Esophagus muscularis mucosa (tissue), 4 donors: ENCODE data around the gene ZNF653. TPM values are rescaled to one million over a fixed set of nuclear protein-coding genes. Genes with fewer than 3 reads are reported as not detected.

ENCODE experiments used
- DNase-seq: peaks from one replicate; pipeline ENCODE4 v3.0.0-alpha.2; 2017; ENCODE audit errors: extremely low spot score
- H3K27ac ChIP-seq, 4 donors: fragments of 200-600 bp; sonication (generic); replicated peaks in 1 of 4; 1 replicate in 3 of 4; 2 replicates in 1 of 4; pipeline ENCODE4 v1.5.1; 2016 to 2019; ENCODE audit warnings: mild to moderate bottlenecking in 1 of 4
- H3K27me3 ChIP-seq, 4 donors: fragments of 200-600 bp; sonication (generic); one replicate each; pipeline versions ENCODE4 v1.5.1 to v1.6.0; 2016 to 2019
- H3K36me3 ChIP-seq, 4 donors: fragments of 200-600 bp; sonication (generic); one replicate each; pipeline ENCODE4 v1.5.1; 2016 to 2019
- H3K4me1 ChIP-seq, 4 donors: fragments of 200-600 bp; sonication (generic); one replicate each; pipeline ENCODE4 v1.5.1; 2016 to 2019
- H3K4me3 ChIP-seq, 4 donors: fragments of 200-600 bp; sonication (generic); 1 replicate in 2 of 4; 2 replicates in 2 of 4; pipeline ENCODE4 v1.5.1; 2016 to 2019; ENCODE audit warnings: mild to moderate bottlenecking in 4 of 4, moderate library complexity in 1 of 4
- H3K9me3 ChIP-seq, 4 donors: fragments of 200-600 bp; sonication (generic); 1 replicate in 3 of 4; 2 replicates in 1 of 4; pipeline ENCODE4 v1.5.1; 2016 to 2019
- EP300 ChIP-seq: sonication (generic); formaldehyde crosslinking; IDR thresholded peaks from one replicate; pipeline ENCODE4 v1.6.1; 2017; ENCODE audit warnings: antibody characterized with exemption
- POLR2A ChIP-seq: fragments of 450-650 bp; IDR thresholded peaks from one replicate; pipeline ENCODE4 v1.6.1; 2017; ENCODE audit warnings: antibody characterized with exemption, moderate library complexity, mild to moderate bottlenecking, low read depth
- POLR2AphosphoS5 ChIP-seq, 2 donors: sonication (generic); formaldehyde crosslinking; IDR thresholded peaks; one replicate each; pipeline ENCODE4 v1.6.1; 2017; ENCODE audit warnings: antibody characterized with exemption in 2 of 2
- WGBS: methylation state at CpG from one replicate; pipeline ENCODE4 v1.1.5; 2018; 5-methylcytosine and 5-hydroxymethylcytosine counted together
- intact Hi-C: fragments of 100-400 bp; cut with DNase I; formaldehyde crosslinking; loops from one replicate; pipeline ENCODE4 v1.15.1; 2023
- total RNA-seq, 4 donors: library from RNA; depleted of rRNA; stranded (reverse); fragments of >200 nt; gene quantifications; one replicate each; pipeline versions ENCODE4 v1.1.0 to v1.2.1, GENCODE V29; 2016
- TF ChIP-seq, protein P1 (sequence below), 3 experiments: fragments of 200-600 bp in 2 of 3; fragments of 450-650 bp in 1 of 3; sonication (generic) in 2 of 3; IDR thresholded peaks; one replicate each; pipeline ENCODE4 v1.5.1; 2017 to 2019; ENCODE audit warnings: antibody characterized with exemption in 3 of 3, mild to moderate bottlenecking in 2 of 3, moderate library complexity in 1 of 3

Gene ZNF653
- total RNA-seq, 4 donors from 2014 or later: 9.1 to 13.9 (median 9.4) TPM

DNA sequence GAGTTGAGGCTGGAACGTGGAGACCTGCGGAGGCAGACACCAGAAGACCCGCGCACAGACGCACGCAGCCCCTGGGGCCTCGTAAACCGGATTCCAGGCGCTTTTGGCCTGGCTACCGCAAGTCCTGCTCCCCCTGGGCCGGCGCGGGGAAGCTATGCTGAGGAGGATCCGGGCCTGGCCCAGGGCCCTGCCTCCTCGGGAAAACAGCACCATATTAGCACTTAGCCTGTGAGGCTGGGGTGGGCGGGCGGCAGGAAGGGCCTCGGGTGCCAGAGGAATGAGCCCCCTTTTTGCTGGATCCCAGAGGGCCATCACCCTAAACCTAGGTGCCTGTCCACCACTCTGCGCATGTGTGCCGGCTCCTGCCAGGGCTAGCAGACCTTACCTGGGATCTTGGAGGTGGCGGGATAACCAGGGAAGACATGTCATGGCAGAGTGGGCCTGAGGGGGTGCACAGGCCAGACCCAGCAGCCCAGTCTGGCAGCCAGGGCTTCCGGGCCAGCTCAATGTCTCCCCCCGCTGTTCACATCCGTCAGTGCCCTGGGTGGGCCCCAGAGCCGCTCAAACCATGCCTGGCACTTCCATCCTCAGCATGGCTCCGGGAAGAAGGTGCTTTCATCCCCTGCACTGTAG is 46.1 kb upstream of the ZNF653 start:
- H3K36me3 ChIP-seq: peaks cover 47 to 87% (median 71%) of the 10 kb centered on the region in 4 donors

DNA sequence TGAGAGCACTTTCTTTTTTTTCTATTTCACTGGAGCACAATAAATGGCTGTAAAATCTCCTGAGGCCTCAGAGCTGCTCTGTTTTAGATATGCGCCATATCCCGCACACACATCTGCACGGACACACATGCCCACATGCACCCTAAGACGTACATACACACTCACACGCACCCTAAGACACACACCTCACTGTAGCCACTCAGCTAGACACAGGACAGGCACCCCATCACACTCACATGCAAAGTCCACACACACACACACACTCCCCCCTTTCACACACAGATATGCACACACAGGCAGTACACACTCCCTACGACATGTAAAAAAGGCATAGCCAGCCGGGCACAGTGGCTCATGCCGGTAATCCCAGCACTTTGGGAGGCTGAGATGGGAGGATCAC is 44.6 kb upstream of the ZNF653 start:
- intact Hi-C loops: no loop called here
- H3K9me3 ChIP-seq: no peaks in the 10 kb centered on the region
- DNase-seq: no peak
- H3K27ac ChIP-seq: peak overlapping the region; percentile 83 to 90 (median 89)
- H3K36me3 ChIP-seq: peaks cover 58 to 89% (median 74%) of the 10 kb centered on the region in 4 donors
- no peak overlapping the region for H3K4me3 ChIP-seq
- 85% methylated on average over 8 of the region's 8 CpGs for WGBS
- peaks cover under 1 to 65% (median 43%) of the 10 kb centered on the region in 4 donors for H3K4me1 ChIP-seq
- no peaks in the 10 kb centered on the region for H3K27me3 ChIP-seq
- TF ChIP-seq POLR2AphosphoS5 (IDR thresholded peaks at IDR 0.05) (peak in 1 of 2 donors; percentile 36), POLR2A (no peak)

More for the DNA sequence above, 46.1 kb upstream of the ZNF653 start:
- H3K4me1 ChIP-seq: peaks cover 5 to 62% (median 44%) of the 10 kb centered on the region in 4 donors
- intact Hi-C loops: no loop called here
- peak overlapping the region in 3 of 4 donors; percentile 3 to 25 (median 14) for H3K4me3 ChIP-seq
- TF ChIP-seq, protein P1, sequence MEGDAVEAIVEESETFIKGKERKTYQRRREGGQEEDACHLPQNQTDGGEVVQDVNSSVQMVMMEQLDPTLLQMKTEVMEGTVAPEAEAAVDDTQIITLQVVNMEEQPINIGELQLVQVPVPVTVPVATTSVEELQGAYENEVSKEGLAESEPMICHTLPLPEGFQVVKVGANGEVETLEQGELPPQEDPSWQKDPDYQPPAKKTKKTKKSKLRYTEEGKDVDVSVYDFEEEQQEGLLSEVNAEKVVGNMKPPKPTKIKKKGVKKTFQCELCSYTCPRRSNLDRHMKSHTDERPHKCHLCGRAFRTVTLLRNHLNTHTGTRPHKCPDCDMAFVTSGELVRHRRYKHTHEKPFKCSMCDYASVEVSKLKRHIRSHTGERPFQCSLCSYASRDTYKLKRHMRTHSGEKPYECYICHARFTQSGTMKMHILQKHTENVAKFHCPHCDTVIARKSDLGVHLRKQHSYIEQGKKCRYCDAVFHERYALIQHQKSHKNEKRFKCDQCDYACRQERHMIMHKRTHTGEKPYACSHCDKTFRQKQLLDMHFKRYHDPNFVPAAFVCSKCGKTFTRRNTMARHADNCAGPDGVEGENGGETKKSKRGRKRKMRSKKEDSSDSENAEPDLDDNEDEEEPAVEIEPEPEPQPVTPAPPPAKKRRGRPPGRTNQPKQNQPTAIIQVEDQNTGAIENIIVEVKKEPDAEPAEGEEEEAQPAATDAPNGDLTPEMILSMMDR (IDR thresholded peaks at IDR 0.05): peak; percentile 30 to 46 (median 46)
- no peak for TF ChIP-seq POLR2A
- TF ChIP-seq EP300: no peak
- TF ChIP-seq POLR2AphosphoS5 (IDR thresholded peaks at IDR 0.05): peak; percentile 43 to 47
- no peak for DNase-seq
- 68% methylated on average over 4 of the region's 26 CpGs for WGBS
- H3K9me3 ChIP-seq: no peaks in the 10 kb centered on the region
- H3K27me3 ChIP-seq: no peaks in the 10 kb centered on the region
- H3K27ac ChIP-seq: peak overlapping the region; percentile 83 to 90 (median 89)

DNA sequence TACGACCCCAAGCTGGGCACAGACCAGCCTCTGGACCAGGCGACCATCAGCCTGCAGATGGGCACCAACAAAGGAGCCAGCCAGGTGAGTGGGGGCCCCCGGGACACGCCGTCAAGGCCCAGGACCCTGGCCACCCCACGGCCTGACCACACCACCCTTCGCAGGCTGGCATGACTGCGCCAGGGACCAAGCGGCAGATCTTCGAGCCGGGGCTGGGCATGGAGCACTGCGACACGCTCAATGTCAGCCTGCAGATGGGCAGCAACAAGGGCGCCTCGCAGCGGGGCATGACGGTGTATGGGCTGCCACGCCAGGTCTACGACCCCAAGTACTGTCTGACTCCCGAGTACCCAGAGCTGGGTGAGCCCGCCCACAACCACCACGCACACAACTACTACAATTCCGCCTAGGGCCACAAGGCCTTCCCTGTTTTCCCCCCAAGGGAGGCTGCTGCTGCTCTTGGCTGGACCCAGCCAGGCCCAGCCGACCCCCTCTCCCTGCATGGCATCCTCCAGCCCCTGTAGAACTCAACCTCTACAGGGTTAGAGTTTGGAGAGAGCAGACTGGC is 43.8 kb upstream of the ZNF653 start:
- no peaks in the 10 kb centered on the region for H3K27me3 ChIP-seq
- no peak for TF ChIP-seq POLR2A
- TF ChIP-seq POLR2AphosphoS5 (IDR thresholded peaks at IDR 0.05): peak in 1 of 2 donors; percentile 60
- intact Hi-C loops: no loop called here
- H3K36me3 ChIP-seq: peaks cover 56 to 90% (median 70%) of the 10 kb centered on the region in 4 donors
- peaks cover 0 to 72% (median 50%) of the 10 kb centered on the region in 4 donors for H3K4me1 ChIP-seq
- no peak overlapping the region for H3K4me3 ChIP-seq
- DNase-seq: no peak
- 83% methylated on average over 11 of the region's 24 CpGs for WGBS
- no peaks in the 10 kb centered on the region for H3K9me3 ChIP-seq
- H3K27ac ChIP-seq: peak overlapping the region; percentile 2 to 90 (median 86)

DNA sequence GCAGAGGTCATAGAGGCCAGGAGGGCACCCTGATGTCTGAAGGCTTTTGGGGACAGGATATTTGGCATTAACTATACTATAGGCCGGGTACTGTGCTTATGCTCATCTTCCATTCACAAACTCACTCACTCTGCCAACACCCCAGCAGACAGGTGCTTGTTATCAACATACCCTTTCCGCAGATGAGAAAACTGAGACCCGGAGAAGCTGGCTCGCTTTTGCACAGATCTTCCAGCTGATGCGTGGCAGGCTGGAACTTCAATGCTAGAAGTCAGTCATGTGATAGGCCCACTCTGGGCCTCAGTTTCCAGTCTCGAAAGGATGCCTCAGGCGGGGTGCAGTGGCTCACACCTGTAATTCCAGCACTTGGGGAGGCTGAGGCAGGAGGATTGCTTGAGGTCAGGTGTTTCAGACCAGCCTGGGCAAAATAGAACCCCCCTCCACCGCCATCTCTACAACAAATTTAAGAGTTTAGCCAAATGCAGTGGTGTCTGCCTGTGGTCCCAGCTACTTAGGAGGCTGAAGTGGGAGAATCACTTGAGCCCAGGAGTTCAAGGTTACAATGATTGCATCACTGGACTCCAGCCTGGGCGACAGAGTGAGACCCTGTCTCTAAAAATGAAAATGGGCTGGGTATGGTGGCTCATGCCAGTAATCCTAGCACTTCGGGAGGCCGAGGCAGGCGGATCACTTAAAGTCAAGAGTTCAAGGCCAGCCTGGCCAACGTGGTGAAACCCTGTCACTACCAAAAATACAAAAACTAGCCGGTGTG is 42.5 kb upstream of the ZNF653 start:
- 84% methylated on average over 12 of the region's 14 CpGs for WGBS
- Histone ChIP-seq H3K27me3 (no peaks in the 10 kb centered on the region), H3K9me3 (no peaks in the 10 kb centered on the region), H3K4me1 (peaks cover 0 to 86% (median 63%) of the 10 kb centered on the region in 4 donors), H3K4me3 (no peak overlapping the region), H3K36me3 (peaks cover 45 to 86% (median 60%) of the 10 kb centered on the region in 4 donors), H3K27ac (peak overlapping the region; percentile 2 to 83 (median 44))
- intact Hi-C loops: no loop called here
- no peak for TF ChIP-seq EP300
- no peak for TF ChIP-seq POLR2A
- peak in 1 of 2 donors; percentile 22 for TF ChIP-seq POLR2AphosphoS5 (IDR thresholded peaks at IDR 0.05)
- no peak for DNase-seq

DNA sequence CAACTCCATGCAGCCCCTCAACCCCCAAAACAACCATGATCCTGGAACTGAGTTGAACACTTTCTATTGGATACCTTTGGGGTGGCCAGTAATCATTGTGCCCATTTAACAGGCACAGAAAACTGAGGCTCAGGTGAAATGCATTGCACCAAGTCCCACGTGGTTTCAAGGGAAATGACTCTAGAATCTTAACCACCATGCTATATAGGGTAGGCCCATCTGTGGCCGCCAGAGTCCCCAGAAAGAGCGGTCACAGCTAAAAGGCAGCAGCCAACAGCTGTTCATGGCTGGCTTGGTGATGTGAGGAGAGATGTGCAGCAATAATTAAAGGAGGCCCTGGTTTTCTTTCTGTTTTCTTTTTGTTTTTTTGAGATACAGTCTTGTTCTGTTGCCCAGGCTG is 35.6 kb upstream of the ZNF653 start:
- DNase-seq: no peak
- Histone ChIP-seq H3K9me3 (no peaks in the 10 kb centered on the region), H3K27me3 (peaks cover 0 to 5% (median 0%) of the 10 kb centered on the region in 4 donors), H3K4me1 (peaks cover 5 to 85% (median 79%) of the 10 kb centered on the region in 4 donors), H3K4me3 (peak overlapping the region; percentile 69 to 89 (median 78)), H3K36me3 (peaks cover 12 to 35% (median 16%) of the 10 kb centered on the region in 4 donors), H3K27ac (peak overlapping the region; percentile 96 to 99 (median 98))
- intact Hi-C loops: no loop called here
- 51% methylated on average over 3 of the region's 3 CpGs for WGBS
- TF ChIP-seq, protein P1 (IDR thresholded peaks at IDR 0.05): no peak
- TF ChIP-seq POLR2A: no peak
- TF ChIP-seq EP300: no peak
- no peak for TF ChIP-seq POLR2AphosphoS5 (IDR thresholded peaks at IDR 0.05)

DNA sequence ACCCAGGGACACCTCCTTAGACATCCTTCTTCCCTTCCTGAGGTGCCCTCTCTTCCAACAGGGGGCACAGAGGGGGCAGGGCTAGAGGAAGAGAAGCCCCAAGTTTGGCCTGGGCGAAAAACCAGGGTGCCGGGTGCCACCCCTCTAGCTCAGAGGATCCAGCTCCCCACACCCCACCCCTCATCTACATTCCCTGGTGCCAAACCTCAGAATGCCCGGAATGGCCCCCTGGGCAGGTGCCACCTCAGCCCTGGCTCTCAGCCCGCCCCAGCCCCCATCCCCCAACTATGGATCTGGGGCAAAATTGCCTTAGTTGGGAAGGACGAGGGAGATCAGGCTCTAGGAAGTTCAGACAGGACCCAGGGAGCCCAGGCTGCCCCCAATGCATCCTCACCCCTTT is 35.0 kb upstream of the ZNF653 start:
- H3K27me3 ChIP-seq: peaks cover 0 to 5% (median 0%) of the 10 kb centered on the region in 4 donors
- peak overlapping the region; percentile 69 to 89 (median 78) for H3K4me3 ChIP-seq
- WGBS: 66% methylated on average over 2 of the region's 5 CpGs
- H3K9me3 ChIP-seq: no peaks in the 10 kb centered on the region
- no peak for TF ChIP-seq EP300
- intact Hi-C loops: no loop called here
- H3K27ac ChIP-seq: peak overlapping the region; percentile 96 to 99 (median 98)
- peaks cover 6 to 29% (median 11%) of the 10 kb centered on the region in 4 donors for H3K36me3 ChIP-seq
- peaks cover 11 to 85% (median 80%) of the 10 kb centered on the region in 4 donors for H3K4me1 ChIP-seq
- DNase-seq: no peak
